Caco-2 (cell line): ENCODE measurements around the gene SRGAP2C. TPM values are rescaled to one million over a fixed set of nuclear protein-coding genes. Genes with fewer than 3 reads are reported as not detected.
"Not testable (repeated sequence)": the region's sequence is repeated elsewhere in the genome, so short reads cannot be mapped to it uniquely, and the experiment has no call there.

Source experiments
- BruUV-seq: library from RNA; stranded (reverse); fragments of 400-500 nt; replicated peaks from 2 replicates; lab custom pipeline; 2021; lab: Mats Ljungman, UMichigan
- CTCF ChIA-PET: fragments of 300-600 bp; sonication (Branson Sonifier 250); formaldehyde crosslinking; loops from one replicate; lab custom pipeline; 2022; ENCODE audit warnings: antibody characterized with exemption; lab: Charles Lee
- POLR2A ChIA-PET: fragments of 300-600 bp; sonication (Branson Sonifier 250); formaldehyde crosslinking; loops from one replicate; lab custom pipeline; 2022; ENCODE audit warnings: antibody characterized with exemption; lab: Charles Lee
- DNase-seq, 2 experiments: peaks; one replicate each; pipeline versions ENCODE4 v3.0.0 to v3.0.0-alpha.2; 2020 to 2022
- H3K27me3 ChIP-seq: replicated peaks from 2 replicates; pipeline ENCODE4 v1.6.0; 2011; ENCODE audit warnings: low read length; ENCODE audit not compliant: control insufficient read depth, insufficient read depth
- H3K36me3 ChIP-seq: 2 replicates; pipeline ENCODE4 v1.5.1; 2011; ENCODE audit warnings: low read length; ENCODE audit not compliant: control insufficient read depth, insufficient read depth
- H3K4me1 ChIP-seq: fragments of 250-450 bp; sonication (Bioruptor Pico); 2 replicates; pipeline ENCODE4 v1.5.1; 2020; ENCODE audit warnings: mild to moderate bottlenecking
- H3K4me3 ChIP-seq: 2 replicates; pipeline ENCODE4 v1.5.1; 2011; ENCODE audit warnings: low read depth, mild to moderate bottlenecking, control low read depth, low read length
- H3K9me3 ChIP-seq: fragments of 250-450 bp; sonication (Bioruptor Pico); 2 replicates; pipeline ENCODE4 v1.5.1; 2020; ENCODE audit warnings: mild to moderate bottlenecking, moderate library complexity
- H3K27ac Mint-ChIP-seq: one replicate; pipeline ENCODE4 v1.8.0; 2022; ENCODE audit warnings: mixed read lengths; ENCODE audit not compliant: unreplicated experiment
- H3K27me3 Mint-ChIP-seq: one replicate; pipeline ENCODE4 v1.8.0; 2022; ENCODE audit warnings: mixed read lengths; ENCODE audit not compliant: insufficient read depth, unreplicated experiment
- H3K36me3 Mint-ChIP-seq: one replicate; pipeline ENCODE4 v1.8.0; 2022; ENCODE audit warnings: mild to moderate bottlenecking, mixed read lengths; ENCODE audit not compliant: insufficient read depth, unreplicated experiment
- H3K4me1 Mint-ChIP-seq: one replicate; pipeline ENCODE4 v1.8.0; 2022; ENCODE audit warnings: low read depth, mixed read lengths; ENCODE audit not compliant: unreplicated experiment
- H3K4me3 Mint-ChIP-seq: one replicate; pipeline ENCODE4 v1.8.0; 2022; ENCODE audit warnings: mild to moderate bottlenecking, moderate library complexity, mixed read lengths; ENCODE audit not compliant: unreplicated experiment
- H3K9me3 Mint-ChIP-seq: one replicate; pipeline ENCODE4 v1.8.0; 2022; ENCODE audit warnings: mixed read lengths; ENCODE audit not compliant: unreplicated experiment
- intact Hi-C: fragments of 100-400 bp; cut with micrococcal nuclease; formaldehyde crosslinking; loops from one replicate; pipeline ENCODE4 v1.10.0; 2022; ENCODE audit not compliant: unreplicated experiment
- total RNA-seq: library from RNA; stranded (reverse); gene quantifications from 2 replicates; pipeline ENCODE4 v1.2.3, GENCODE V29; 2022

SRGAP2C gene
- total RNA-seq, 1 experiment from 2014 or later, result 0.98 TPM

GRCh38 chr1:121213491-121213890, 28.7 kb downstream of the SRGAP2C start:
- CTCF ChIA-PET, H3K9me3 ChIP-seq, H3K27me3 Mint-ChIP-seq, H3K4me1 ChIP-seq, H3K4me3 ChIP-seq, H3K27ac Mint-ChIP-seq, DNase-seq, H3K4me1 Mint-ChIP-seq, BruUV-seq, H3K9me3 Mint-ChIP-seq, H3K36me3 ChIP-seq, intact Hi-C loops, H3K27me3 ChIP-seq, H3K36me3 Mint-ChIP-seq, POLR2A ChIA-PET, H3K4me3 Mint-ChIP-seq: not testable (repeated sequence)

GRCh38 chr1:121214544-121215156, 29.9 kb downstream of the SRGAP2C start:
- intact Hi-C loops, H3K27me3 Mint-ChIP-seq, DNase-seq, H3K27ac Mint-ChIP-seq, H3K27me3 ChIP-seq, H3K4me1 Mint-ChIP-seq, H3K4me3 ChIP-seq, H3K4me3 Mint-ChIP-seq, POLR2A ChIA-PET, CTCF ChIA-PET, BruUV-seq, H3K9me3 Mint-ChIP-seq, H3K9me3 ChIP-seq, H3K4me1 ChIP-seq, H3K36me3 Mint-ChIP-seq, H3K36me3 ChIP-seq: not testable (repeated sequence)

- H3K27me3 ChIP-seq, H3K4me3 Mint-ChIP-seq, H3K4me1 ChIP-seq, CTCF ChIA-PET, intact Hi-C loops, H3K27ac Mint-ChIP-seq, H3K27me3 Mint-ChIP-seq, H3K4me1 Mint-ChIP-seq, POLR2A ChIA-PET, BruUV-seq, H3K36me3 Mint-ChIP-seq, H3K4me3 ChIP-seq, H3K36me3 ChIP-seq, H3K9me3 ChIP-seq, DNase-seq, H3K9me3 Mint-ChIP-seq: not testable (repeated sequence)
Observed at GRCh38 chr1:121215699-121216417, 31.1 kb downstream of the SRGAP2C start.

- CTCF ChIA-PET, H3K4me3 Mint-ChIP-seq, H3K36me3 Mint-ChIP-seq, H3K27me3 Mint-ChIP-seq, POLR2A ChIA-PET, H3K4me1 ChIP-seq, intact Hi-C loops, H3K4me1 Mint-ChIP-seq, H3K4me3 ChIP-seq, H3K27me3 ChIP-seq, DNase-seq, H3K36me3 ChIP-seq, H3K27ac Mint-ChIP-seq, H3K9me3 ChIP-seq, H3K9me3 Mint-ChIP-seq, BruUV-seq: not testable (repeated sequence)
Observed at GRCh38 chr1:121216676-121217075, 31.9 kb downstream of the SRGAP2C start.

- POLR2A ChIA-PET, H3K9me3 ChIP-seq, H3K4me1 Mint-ChIP-seq, H3K4me3 Mint-ChIP-seq, H3K27ac Mint-ChIP-seq, DNase-seq, H3K4me3 ChIP-seq, H3K9me3 Mint-ChIP-seq, H3K36me3 Mint-ChIP-seq, BruUV-seq, H3K36me3 ChIP-seq, H3K27me3 ChIP-seq, CTCF ChIA-PET, intact Hi-C loops, H3K27me3 Mint-ChIP-seq, H3K4me1 ChIP-seq: not testable (repeated sequence)
Observed at GRCh38 chr1:121221770-121222169, 37.0 kb downstream of the SRGAP2C start.

GRCh38 chr1:121224714-121225113, 39.9 kb downstream of the SRGAP2C start:
- H3K27me3 ChIP-seq, intact Hi-C loops, H3K27ac Mint-ChIP-seq, DNase-seq, H3K36me3 Mint-ChIP-seq, H3K4me3 ChIP-seq, H3K9me3 ChIP-seq, BruUV-seq, POLR2A ChIA-PET, H3K4me3 Mint-ChIP-seq, H3K9me3 Mint-ChIP-seq, H3K27me3 Mint-ChIP-seq, H3K4me1 ChIP-seq, H3K36me3 ChIP-seq, CTCF ChIA-PET, H3K4me1 Mint-ChIP-seq: not testable (repeated sequence)

GRCh38 chr1:121226295-121226904, 41.6 kb downstream of the SRGAP2C start:
- H3K27me3 Mint-ChIP-seq, intact Hi-C loops, H3K4me3 Mint-ChIP-seq, H3K9me3 Mint-ChIP-seq, H3K27me3 ChIP-seq, H3K36me3 ChIP-seq, DNase-seq, H3K27ac Mint-ChIP-seq, H3K9me3 ChIP-seq, BruUV-seq, POLR2A ChIA-PET, H3K4me1 ChIP-seq, H3K4me1 Mint-ChIP-seq, CTCF ChIA-PET, H3K36me3 Mint-ChIP-seq, H3K4me3 ChIP-seq: not testable (repeated sequence)
